SK-N-SH (cell line): ENCODE data around the gene AGAP1. TPM values are rescaled to one million over a fixed set of nuclear protein-coding genes. Genes with fewer than 3 reads are reported as not detected.

Experiments
- CTCF ChIA-PET: fragments of 300-600, 350-600 bp; formaldehyde crosslinking; extraction: SDS; loops from one replicate; lab custom pipeline; 2021; lab: Yijun Ruan, JAX
- POLR2A ChIA-PET: fragments of 350-600 bp; sonication (Branson Sonifier 250); formaldehyde crosslinking; extraction: SDS; loops from one replicate; lab custom pipeline; 2020; ENCODE audit warnings: antibody characterized with exemption, inconsistent platforms; lab: Yijun Ruan, JAX
- DNase-seq: peaks from one replicate; pipeline ENCODE4 v3.0.0; 2012
- H2AFZ ChIP-seq: fragments of 200-600 bp; sonication (generic); 2 replicates; pipeline ENCODE4 v1.8.1; 2016; ENCODE audit warnings: antibody characterized with exemption, mild to moderate bottlenecking, low read depth
- H3F3A ChIP-seq: fragments of 200-600 bp; sonication (generic); replicated peaks from 2 replicates; pipeline ENCODE3; 2016; ENCODE audit warnings: antibody characterized with exemption, mild to moderate bottlenecking; ENCODE audit not compliant: insufficient read depth
- H3K27ac ChIP-seq, 2 experiments: fragments of 200-500 bp in 1 of 2; fragments of 200-600 bp in 1 of 2; sonication (Bioruptor generic) in 1 of 2; sonication (generic), shearing (Covaris generic) in 1 of 2; 2 replicates each; pipeline versions ENCODE4 v1.5.1 to v1.6.1; 2014 to 2016; ENCODE audit warnings: low read depth in 2 of 2, inconsistent platforms in 1 of 2, low read length in 1 of 2, mild to moderate bottlenecking in 1 of 2, mixed read lengths in 1 of 2
- H3K27me3 ChIP-seq: fragments of 200-600 bp; sonication (generic), shearing (Covaris generic); 2 replicates; pipeline ENCODE4 v1.6.1; 2016; ENCODE audit warnings: mixed run types; ENCODE audit not compliant: insufficient read depth
- H3K36me3 ChIP-seq, 2 experiments: fragments of 200-500 bp in 1 of 2; fragments of 200-600 bp in 1 of 2; sonication (Bioruptor generic) in 1 of 2; sonication (generic) in 1 of 2; replicated peaks in 1 of 2; 2 replicates each; pipeline versions ENCODE3 to v1.5.1; 2014 to 2016; ENCODE audit warnings: low read length in 1 of 2, mild to moderate bottlenecking in 1 of 2; ENCODE audit not compliant: insufficient read depth in 2 of 2, control insufficient read depth in 1 of 2
- H3K4me1 ChIP-seq, 2 experiments: fragments of 200-500 bp in 1 of 2; fragments of 200-600 bp in 1 of 2; sonication (Bioruptor generic) in 1 of 2; sonication (generic), shearing (Covaris generic) in 1 of 2; 2 replicates each; pipeline versions ENCODE4 v1.5.1 to v1.6.1; 2014 to 2016; ENCODE audit warnings: low read depth in 1 of 2, low read length in 1 of 2, mixed run types in 1 of 2; ENCODE audit not compliant: insufficient read depth in 2 of 2, control insufficient read depth in 1 of 2
- H3K4me2 ChIP-seq: fragments of 200-600 bp; sonication (generic), shearing (Covaris generic); 2 replicates; pipeline ENCODE4 v1.6.1; 2017; ENCODE audit warnings: mixed run types
- H3K4me3 ChIP-seq, 2 experiments: fragments of 200-500 bp in 1 of 2; fragments of 200-600 bp in 1 of 2; sonication (Bioruptor generic) in 1 of 2; sonication (generic), shearing (Covaris generic) in 1 of 2; 2 replicates each; pipeline versions ENCODE4 v1.5.1 to v1.8.1; 2014 to 2016; ENCODE audit warnings: low read depth in 2 of 2, inconsistent platforms in 1 of 2, low read length in 1 of 2, mild to moderate bottlenecking in 1 of 2, mixed read lengths in 1 of 2, moderate library complexity in 1 of 2
- H3K79me2 ChIP-seq: fragments of 200-600 bp; sonication (generic); 2 replicates; pipeline ENCODE4 v1.8.1; 2017; ENCODE audit warnings: mild to moderate bottlenecking; ENCODE audit not compliant: insufficient read depth
- H3K9ac ChIP-seq: fragments of 200-600 bp; sonication (generic); 2 replicates; pipeline ENCODE4 v1.6.1; 2017; ENCODE audit warnings: mixed run types
- H3K9me2 ChIP-seq: fragments of 200-600 bp; sonication (generic); 2 replicates; pipeline ENCODE4 v1.6.1; 2017; ENCODE audit warnings: mixed run types
- H3K9me3 ChIP-seq: fragments of 200-600 bp; sonication (generic); 2 replicates; pipeline ENCODE4 v1.6.1; 2017; ENCODE audit warnings: mixed run types, mild to moderate bottlenecking, moderate library complexity
- H4K20me1 ChIP-seq: fragments of 200-600 bp; sonication (generic); 2 replicates; pipeline ENCODE4 v1.6.1; 2017; ENCODE audit warnings: mild to moderate bottlenecking, mixed run types; ENCODE audit not compliant: insufficient read depth
- CHD2 ChIP-seq: fragments of 150-350 bp; IDR thresholded peaks from 2 replicates; pipeline ENCODE4 v1.6.1; 2018; ENCODE audit warnings: low read length; ENCODE audit not compliant: partially characterized antibody
- CTCF ChIP-seq: fragments of 200-600 bp; sonication (generic); IDR thresholded peaks from 2 replicates; pipeline ENCODE4 v1.6.1; 2017; ENCODE audit warnings: antibody characterized with exemption, mild to moderate bottlenecking, moderate library complexity
- EZH2phosphoT487 ChIP-seq: fragments of 200-600 bp; sonication (generic); IDR thresholded peaks from 2 replicates; pipeline ENCODE4 v1.6.1; 2017; ENCODE audit warnings: low read depth, mixed run types, mild to moderate bottlenecking, antibody characterized with exemption, moderate library complexity, borderline replicate concordance
- MEF2A ChIP-seq: IDR thresholded peaks from 2 replicates; pipeline ENCODE4 v1.4.0; 2012; ENCODE audit warnings: low read depth, borderline replicate concordance
- NFIC ChIP-seq: IDR thresholded peaks from 2 replicates; pipeline ENCODE4 v1.4.0; 2012; ENCODE audit warnings: borderline replicate concordance
- PBX3 ChIP-seq: IDR thresholded peaks from 2 replicates; pipeline ENCODE4; 2012
- RCOR1 ChIP-seq: fragments of 150-350 bp; IDR thresholded peaks from 2 replicates; pipeline ENCODE4 v1.6.1; 2017; ENCODE audit warnings: antibody characterized with exemption, low read length
- RXRA ChIP-seq: IDR thresholded peaks from 2 replicates; pipeline ENCODE4 v1.4.0; 2012; ENCODE audit warnings: low read depth, mild to moderate bottlenecking, borderline replicate concordance
- SMC3 ChIP-seq: IDR thresholded peaks from 2 replicates; pipeline ENCODE4 v1.6.1; 2012; ENCODE audit warnings: low read depth, low read length, improper control_type of control experiment
- USF2 ChIP-seq: fragments of 150-350 bp; IDR thresholded peaks from 2 replicates; pipeline ENCODE4 v1.6.1; 2017; ENCODE audit warnings: antibody characterized with exemption, low read length, low read depth, borderline replicate concordance
- WGBS: methylation state at CpG from one replicate; pipeline ENCODE4 v1.1.6; 2017; ENCODE audit warnings: low lambda C conversion rate; 5-methylcytosine and 5-hydroxymethylcytosine counted together
- polyA plus RNA-seq, 3 experiments: library from polyadenylated mRNA; depleted of rRNA; stranded (reverse); fragments of >200 nt; gene quantifications; 2 replicates each; pipeline ENCODE4 v1.2.3, GENCODE V29; 2012
- TF ChIP-seq, protein P1 (sequence below): IDR thresholded peaks from 2 replicates; pipeline ENCODE4 v1.6.1; 2012; ENCODE audit warnings: mild to moderate bottlenecking, low read depth, low read length, moderate library complexity
- TF ChIP-seq, protein P2 (sequence below): IDR thresholded peaks from 2 replicates; pipeline ENCODE4 v1.4.0; 2012; ENCODE audit warnings: low read depth
- TF ChIP-seq, protein P3 (sequence below): IDR thresholded peaks from 2 replicates; pipeline ENCODE4 v1.4.0; 2012; ENCODE audit warnings: low read depth, borderline replicate concordance
- TF ChIP-seq, protein P4 (sequence below): IDR thresholded peaks from 2 replicates; pipeline ENCODE4 v1.4.0; 2012; ENCODE audit warnings: low read depth, borderline replicate concordance

AGAP1 gene
- polyA plus RNA-seq, 1 of the 3 experiments (the other 2 are of a cell fraction): 8.8 TPM

- no peaks in the 10 kb centered on the region for H3K27me3 ChIP-seq
- H3K9me3 ChIP-seq: no peaks in the 10 kb centered on the region
- H2AFZ ChIP-seq: no peak overlapping the region
- no peaks in the 10 kb centered on the region for H3K9me2 ChIP-seq
- CTCF ChIA-PET: interaction anchor here (1.1 to 1.6 kb wide), 6 partner anchors 12 to 306 kb away, joined by 3 to 4 read pairs (median 3); no protein-coding TSS in a partner anchor
- DNase-seq: peak; percentile 67
- WGBS: 60% methylated on average over 6 of the region's 7 CpGs
- H3K4me2 ChIP-seq: no peak overlapping the region
- no peak overlapping the region; a peak in 1 of 4 replicates for H3K4me3 ChIP-seq
- no peak for TF ChIP-seq PBX3
- TF ChIP-seq, protein P1, sequence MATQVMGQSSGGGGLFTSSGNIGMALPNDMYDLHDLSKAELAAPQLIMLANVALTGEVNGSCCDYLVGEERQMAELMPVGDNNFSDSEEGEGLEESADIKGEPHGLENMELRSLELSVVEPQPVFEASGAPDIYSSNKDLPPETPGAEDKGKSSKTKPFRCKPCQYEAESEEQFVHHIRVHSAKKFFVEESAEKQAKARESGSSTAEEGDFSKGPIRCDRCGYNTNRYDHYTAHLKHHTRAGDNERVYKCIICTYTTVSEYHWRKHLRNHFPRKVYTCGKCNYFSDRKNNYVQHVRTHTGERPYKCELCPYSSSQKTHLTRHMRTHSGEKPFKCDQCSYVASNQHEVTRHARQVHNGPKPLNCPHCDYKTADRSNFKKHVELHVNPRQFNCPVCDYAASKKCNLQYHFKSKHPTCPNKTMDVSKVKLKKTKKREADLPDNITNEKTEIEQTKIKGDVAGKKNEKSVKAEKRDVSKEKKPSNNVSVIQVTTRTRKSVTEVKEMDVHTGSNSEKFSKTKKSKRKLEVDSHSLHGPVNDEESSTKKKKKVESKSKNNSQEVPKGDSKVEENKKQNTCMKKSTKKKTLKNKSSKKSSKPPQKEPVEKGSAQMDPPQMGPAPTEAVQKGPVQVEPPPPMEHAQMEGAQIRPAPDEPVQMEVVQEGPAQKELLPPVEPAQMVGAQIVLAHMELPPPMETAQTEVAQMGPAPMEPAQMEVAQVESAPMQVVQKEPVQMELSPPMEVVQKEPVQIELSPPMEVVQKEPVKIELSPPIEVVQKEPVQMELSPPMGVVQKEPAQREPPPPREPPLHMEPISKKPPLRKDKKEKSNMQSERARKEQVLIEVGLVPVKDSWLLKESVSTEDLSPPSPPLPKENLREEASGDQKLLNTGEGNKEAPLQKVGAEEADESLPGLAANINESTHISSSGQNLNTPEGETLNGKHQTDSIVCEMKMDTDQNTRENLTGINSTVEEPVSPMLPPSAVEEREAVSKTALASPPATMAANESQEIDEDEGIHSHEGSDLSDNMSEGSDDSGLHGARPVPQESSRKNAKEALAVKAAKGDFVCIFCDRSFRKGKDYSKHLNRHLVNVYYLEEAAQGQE: no peak
- no peak for TF ChIP-seq NFIC
- no peak for TF ChIP-seq RCOR1
- TF ChIP-seq MEF2A: no peak
- no peak overlapping the region for H3K27ac ChIP-seq
- no peaks in the 10 kb centered on the region for H4K20me1 ChIP-seq
- H3K4me1 ChIP-seq: peaks cover 15 to 32% of the 10 kb centered on the region in 2 experiments; a peak in 3 of 4 replicates
- POLR2A ChIA-PET: no interaction called here
- no peak overlapping the region for H3K9ac ChIP-seq
- H3F3A ChIP-seq: no peaks in the 10 kb centered on the region
- H3K36me3 ChIP-seq: no peaks in the 10 kb centered on the region
- H3K79me2 ChIP-seq: no peaks in the 10 kb centered on the region
These were observed 591.8 kb downstream of the AGAP1 start for GRCh38 chr2:236085647-236086046.

GRCh38 chr2:236086403-236086970, 592.6 kb downstream of the AGAP1 start:
- DNase-seq: no peak
- no peaks in the 10 kb centered on the region for H3K9me3 ChIP-seq
- no peaks in the 10 kb centered on the region for H3K79me2 ChIP-seq
- H3K4me1 ChIP-seq: peaks cover 15 to 32% of the 10 kb centered on the region in 2 experiments; a peak in 3 of 4 replicates
- no peaks in the 10 kb centered on the region for H4K20me1 ChIP-seq
- no peaks in the 10 kb centered on the region for H3K27me3 ChIP-seq
- ChIA-PET POLR2A (no interaction called here), CTCF (interaction anchor here (0.7 to 1.6 kb wide), 7 partner anchors 13 to 307 kb away, joined by 3 to 4 read pairs (median 3); no protein-coding TSS in a partner anchor)
- H3K9me2 ChIP-seq: no peaks in the 10 kb centered on the region
- H3F3A ChIP-seq: no peaks in the 10 kb centered on the region
- no peak overlapping the region for H3K9ac ChIP-seq
- H3K36me3 ChIP-seq: no peaks in the 10 kb centered on the region
- WGBS: 91% methylated on average over 6 of the region's 6 CpGs
- H3K4me2 ChIP-seq: no peak overlapping the region
- H3K27ac ChIP-seq: no peak overlapping the region
- no peak overlapping the region for H3K4me3 ChIP-seq
- H2AFZ ChIP-seq: no peak overlapping the region
- TF ChIP-seq CHD2 (no peak), CTCF (no peak), SMC3 (no peak), RXRA (no peak), USF2 (no peak), EZH2phosphoT487 (no peak)
- TF ChIP-seq, protein P2, sequence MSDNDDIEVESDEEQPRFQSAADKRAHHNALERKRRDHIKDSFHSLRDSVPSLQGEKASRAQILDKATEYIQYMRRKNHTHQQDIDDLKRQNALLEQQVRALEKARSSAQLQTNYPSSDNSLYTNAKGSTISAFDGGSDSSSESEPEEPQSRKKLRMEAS: no peak
- TF ChIP-seq, protein P3, sequence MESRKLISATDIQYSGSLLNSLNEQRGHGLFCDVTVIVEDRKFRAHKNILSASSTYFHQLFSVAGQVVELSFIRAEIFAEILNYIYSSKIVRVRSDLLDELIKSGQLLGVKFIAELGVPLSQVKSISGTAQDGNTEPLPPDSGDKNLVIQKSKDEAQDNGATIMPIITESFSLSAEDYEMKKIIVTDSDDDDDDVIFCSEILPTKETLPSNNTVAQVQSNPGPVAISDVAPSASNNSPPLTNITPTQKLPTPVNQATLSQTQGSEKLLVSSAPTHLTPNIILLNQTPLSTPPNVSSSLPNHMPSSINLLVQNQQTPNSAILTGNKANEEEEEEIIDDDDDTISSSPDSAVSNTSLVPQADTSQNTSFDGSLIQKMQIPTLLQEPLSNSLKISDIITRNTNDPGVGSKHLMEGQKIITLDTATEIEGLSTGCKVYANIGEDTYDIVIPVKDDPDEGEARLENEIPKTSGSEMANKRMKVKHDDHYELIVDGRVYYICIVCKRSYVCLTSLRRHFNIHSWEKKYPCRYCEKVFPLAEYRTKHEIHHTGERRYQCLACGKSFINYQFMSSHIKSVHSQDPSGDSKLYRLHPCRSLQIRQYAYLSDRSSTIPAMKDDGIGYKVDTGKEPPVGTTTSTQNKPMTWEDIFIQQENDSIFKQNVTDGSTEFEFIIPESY: no peak
- TF ChIP-seq, protein P4, sequence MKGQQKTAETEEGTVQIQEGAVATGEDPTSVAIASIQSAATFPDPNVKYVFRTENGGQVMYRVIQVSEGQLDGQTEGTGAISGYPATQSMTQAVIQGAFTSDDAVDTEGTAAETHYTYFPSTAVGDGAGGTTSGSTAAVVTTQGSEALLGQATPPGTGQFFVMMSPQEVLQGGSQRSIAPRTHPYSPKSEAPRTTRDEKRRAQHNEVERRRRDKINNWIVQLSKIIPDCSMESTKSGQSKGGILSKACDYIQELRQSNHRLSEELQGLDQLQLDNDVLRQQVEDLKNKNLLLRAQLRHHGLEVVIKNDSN: no peak
